ENCODE results near the gene HMGCL.

Gene HMGCL

GRCh38 chr1:23779826-23780371 lies 45.3 kb downstream of the HMGCL start:
- peak overlapping the region; percentile 80 for H3K4me3 Mint-ChIP-seq
- no peaks in the 10 kb centered on the region for H3K27me3 Mint-ChIP-seq
- ATAC-seq, result no peak
- no peaks in the 10 kb centered on the region for H3K9me3 Mint-ChIP-seq
- peaks cover 23% of the 10 kb centered on the region for H3K4me1 Mint-ChIP-seq
- H3K27ac Mint-ChIP-seq, result no peak overlapping the region
- H3K36me3 Mint-ChIP-seq, result no peaks in the 10 kb centered on the region

GRCh38 chr1:23777979-23778814 lies 47.0 kb downstream of the HMGCL start, which contains the start of gene PITHD1:
TSS of gene PITHD1 (plus strand) at chr1:23778418. CDS start at chr1:23778516, 98 bp downstream.
- peak; percentile 95 for ATAC-seq
- no peaks in the 10 kb centered on the region for H3K9me3 Mint-ChIP-seq
- H3K36me3 Mint-ChIP-seq, result no peaks in the 10 kb centered on the region
- peak within 1 kb of the TSS; percentile 80 for H3K4me3 Mint-ChIP-seq
- peaks cover 23% of the 10 kb centered on the region for H3K4me1 Mint-ChIP-seq
- H3K27ac Mint-ChIP-seq, result peak within 1 kb of the TSS; percentile 83
- H3K27me3 Mint-ChIP-seq, result no peaks in the 10 kb centered on the region

GRCh38 chr1:23776217-23776616 lies 49.0 kb downstream of the HMGCL start:
- peaks cover 30% of the 10 kb centered on the region for H3K4me1 Mint-ChIP-seq

GRCh38 chr1:23774174-23774880 lies 50.9 kb downstream of the HMGCL start:
- Mint-ChIP-seq H3K4me3 (no peak overlapping the region), H3K27ac (no peak overlapping the region), H3K27me3 (no peaks in the 10 kb centered on the region), H3K4me1 (peaks cover 19% of the 10 kb centered on the region), H3K9me3 (no peaks in the 10 kb centered on the region), H3K36me3 (no peaks in the 10 kb centered on the region)
- no peak for ATAC-seq

More at GRCh38 chr1:23776217-23776616, 49.0 kb downstream of the HMGCL start:
- Mint-ChIP-seq H3K36me3 (no peaks in the 10 kb centered on the region), H3K27me3 (no peaks in the 10 kb centered on the region), H3K9me3 (no peaks in the 10 kb centered on the region), H3K4me3 (no peak overlapping the region), H3K27ac (no peak overlapping the region)
- ATAC-seq, result no peak

- Mint-ChIP-seq H3K4me3 (no peak overlapping the region), H3K4me1 (peaks cover 12% of the 10 kb centered on the region), H3K36me3 (no peaks in the 10 kb centered on the region), H3K9me3 (no peaks in the 10 kb centered on the region), H3K27me3 (no peaks in the 10 kb centered on the region), H3K27ac (no peak overlapping the region)
- no peak for ATAC-seq
Observed at GRCh38 chr1:23772854-23773242, 52.4 kb downstream of the HMGCL start.

- peaks cover 7% of the 10 kb centered on the region for H3K4me1 Mint-ChIP-seq
- peak; percentile 90 for ATAC-seq
- H3K4me3 Mint-ChIP-seq, result no peak overlapping the region
- no peaks in the 10 kb centered on the region for H3K9me3 Mint-ChIP-seq
- H3K27ac Mint-ChIP-seq, result no peak overlapping the region
- H3K36me3 Mint-ChIP-seq, result no peaks in the 10 kb centered on the region
- H3K27me3 Mint-ChIP-seq, result no peaks in the 10 kb centered on the region
Observed at GRCh38 chr1:23772049-23772853, 53.0 kb downstream of the HMGCL start.

GRCh38 chr1:23768733-23769132 lies 56.5 kb downstream of the HMGCL start:
- no peak for ATAC-seq

GRCh38 chr1:23763041-23763577 lies 62.1 kb downstream of the HMGCL start:
- Mint-ChIP-seq H3K9me3 (no peaks in the 10 kb centered on the region), H3K27me3 (no peaks in the 10 kb centered on the region), H3K36me3 (peaks cover 39% of the 10 kb centered on the region), H3K4me3 (no peak overlapping the region), H3K4me1 (peaks cover 6% of the 10 kb centered on the region), H3K27ac (no peak overlapping the region)
- no peak for ATAC-seq

More at GRCh38 chr1:23768733-23769132, 56.5 kb downstream of the HMGCL start:
- Mint-ChIP-seq H3K9me3 (no peaks in the 10 kb centered on the region), H3K4me1 (peaks cover 6% of the 10 kb centered on the region), H3K27ac (no peak overlapping the region), H3K27me3 (no peaks in the 10 kb centered on the region), H3K4me3 (no peak overlapping the region), H3K36me3 (peaks cover 11% of the 10 kb centered on the region)

GRCh38 chr1:23759277-23759676 lies 66.0 kb downstream of the HMGCL start:
- Mint-ChIP-seq H3K27me3 (no peaks in the 10 kb centered on the region), H3K4me3 (no peak overlapping the region), H3K27ac (no peak overlapping the region), H3K9me3 (no peaks in the 10 kb centered on the region), H3K4me1 (peaks cover 6% of the 10 kb centered on the region), H3K36me3 (peaks cover 52% of the 10 kb centered on the region)
- ATAC-seq, result no peak

- H3K4me3 Mint-ChIP-seq, result no peak overlapping the region
- H3K4me1 Mint-ChIP-seq, result peaks cover 6% of the 10 kb centered on the region
- no peaks in the 10 kb centered on the region for H3K27me3 Mint-ChIP-seq
- no peak for ATAC-seq
- H3K36me3 Mint-ChIP-seq, result peaks cover 62% of the 10 kb centered on the region
- H3K27ac Mint-ChIP-seq, result no peak overlapping the region
- no peaks in the 10 kb centered on the region for H3K9me3 Mint-ChIP-seq
Observed at GRCh38 chr1:23757812-23758211, 67.4 kb downstream of the HMGCL start.

- no peak overlapping the region for H3K4me3 Mint-ChIP-seq
- peaks cover 6% of the 10 kb centered on the region for H3K4me1 Mint-ChIP-seq
- no peaks in the 10 kb centered on the region for H3K27me3 Mint-ChIP-seq
- no peak for ATAC-seq
- no peaks in the 10 kb centered on the region for H3K9me3 Mint-ChIP-seq
- no peak overlapping the region for H3K27ac Mint-ChIP-seq
- peaks cover 57% of the 10 kb centered on the region for H3K36me3 Mint-ChIP-seq
Observed at GRCh38 chr1:23756676-23757075, 68.6 kb downstream of the HMGCL start.

- H3K27me3 Mint-ChIP-seq, result no peaks in the 10 kb centered on the region
- H3K9me3 Mint-ChIP-seq, result no peaks in the 10 kb centered on the region
- peaks cover 58% of the 10 kb centered on the region for H3K36me3 Mint-ChIP-seq
- no peak overlapping the region for H3K27ac Mint-ChIP-seq
- H3K4me1 Mint-ChIP-seq, result peaks cover 24% of the 10 kb centered on the region
- no peak for ATAC-seq
- H3K4me3 Mint-ChIP-seq, result no peak overlapping the region
Observed at GRCh38 chr1:23752909-23753308, 72.3 kb downstream of the HMGCL start.

Measured in stimulated activated memory B cell treated with anti-CD40 and anti-IgM and Interleukin-4, amounts not matched to agents 10 μg/mL and 1 μg/mL and 100 μg/mL, for 72 hours (primary cell).